Neural crest cell (in vitro differentiated cells): ENCODE results near the gene HIPK3. TPM values are rescaled to one million over a fixed set of nuclear protein-coding genes. Genes with fewer than 3 reads are reported as not detected.
"Not testable (repeated sequence)": the region's sequence is repeated elsewhere in the genome, so short reads cannot be mapped to it uniquely, and the experiment has no call there.

Experiments
- DNase-seq: peaks from one replicate; pipeline ENCODE4 v3.0.0; 2021; ENCODE audit warnings: low read depth, mixed read lengths, low spot score
- H3K27ac Mint-ChIP-seq: one replicate; pipeline ENCODE4 v1.8.0; 2021; ENCODE audit warnings: mild to moderate bottlenecking, mixed read lengths; ENCODE audit not compliant: unreplicated experiment
- H3K27me3 Mint-ChIP-seq: 2 replicates; pipeline ENCODE4 v1.8.0; 2021; ENCODE audit warnings: low read depth, mild to moderate bottlenecking, mixed read lengths
- H3K36me3 Mint-ChIP-seq: 2 replicates; pipeline ENCODE4 v1.8.0; 2021; ENCODE audit warnings: low read depth, mild to moderate bottlenecking, mixed read lengths
- H3K4me1 Mint-ChIP-seq: 2 replicates; pipeline ENCODE4 v1.8.0; 2021; ENCODE audit warnings: mixed read lengths
- H3K4me3 Mint-ChIP-seq: one replicate; pipeline ENCODE4 v1.8.0; 2021; ENCODE audit warnings: mild to moderate bottlenecking, mixed read lengths
- H3K9me3 Mint-ChIP-seq: 2 replicates; pipeline ENCODE4 v1.8.0; 2021; ENCODE audit warnings: mixed read lengths
- CTCF ChIP-seq: fragments of 200-600 bp; sonication (generic); conservative IDR thresholded peaks from 2 replicates; pipeline ENCODE4 v1.5.0; 2021; ENCODE audit warnings: antibody characterized with exemption, mild to moderate bottlenecking
- total RNA-seq: library from RNA; stranded (reverse); gene quantifications from 2 replicates; pipeline ENCODE4 v1.2.1, GENCODE V29; 2021

Gene HIPK3
- total RNA-seq, 1 donor from 2014 or later, result 33.8 TPM

DNA sequence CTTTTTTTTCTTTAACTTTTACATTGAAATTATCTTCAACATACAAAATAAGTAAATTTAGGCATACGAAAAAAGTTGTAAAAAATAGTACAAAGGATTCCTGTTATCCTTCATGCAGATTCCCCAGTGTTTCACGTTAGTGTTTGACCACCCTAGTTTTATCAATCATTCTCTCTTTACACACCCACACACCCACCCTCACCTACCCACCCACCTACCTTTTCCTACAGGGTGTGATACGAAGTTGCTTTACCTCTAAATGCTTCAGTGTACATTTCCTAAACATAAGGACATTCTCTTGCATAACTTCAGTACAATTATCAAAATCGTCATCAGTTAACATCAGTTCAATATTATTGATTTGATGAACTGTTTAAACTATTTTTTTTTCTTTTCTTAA lies 37.0 kb downstream of the HIPK3 start:
- Mint-ChIP-seq H3K9me3 (no peaks in the 10 kb centered on the region), H3K4me3 (no peak overlapping the region), H3K36me3 (peaks cover 14% of the 10 kb centered on the region), H3K4me1 (peaks cover 9% of the 10 kb centered on the region), H3K27me3 (no peaks in the 10 kb centered on the region), H3K27ac (no peak overlapping the region)
- TF ChIP-seq CTCF, result no peak
- no peak for DNase-seq

DNA sequence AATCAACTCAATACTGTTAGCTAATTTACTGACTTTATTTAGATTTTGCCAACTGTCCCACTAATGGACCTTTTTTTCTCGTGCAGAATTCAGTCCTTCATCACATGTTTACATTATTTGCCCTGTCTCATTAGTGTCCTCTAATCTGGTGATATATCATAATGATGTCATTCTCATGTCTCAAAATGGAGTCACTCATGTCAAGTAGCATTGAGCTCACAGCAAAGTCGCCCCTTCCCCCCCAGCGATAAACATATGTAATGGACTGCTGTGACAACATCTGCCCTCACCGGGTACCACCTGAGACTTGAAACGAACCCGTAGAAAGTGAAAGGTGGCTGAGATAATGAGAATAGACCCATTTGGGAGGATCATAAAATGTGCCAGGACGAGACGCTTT lies 37.6 kb downstream of the HIPK3 start:
- DNase-seq, result no peak
- Mint-ChIP-seq H3K4me3 (no peak overlapping the region), H3K36me3 (peaks cover 14% of the 10 kb centered on the region), H3K27me3 (no peaks in the 10 kb centered on the region), H3K4me1 (peaks cover 6% of the 10 kb centered on the region), H3K9me3 (no peaks in the 10 kb centered on the region), H3K27ac (no peak overlapping the region)
- TF ChIP-seq CTCF, result no peak

DNA sequence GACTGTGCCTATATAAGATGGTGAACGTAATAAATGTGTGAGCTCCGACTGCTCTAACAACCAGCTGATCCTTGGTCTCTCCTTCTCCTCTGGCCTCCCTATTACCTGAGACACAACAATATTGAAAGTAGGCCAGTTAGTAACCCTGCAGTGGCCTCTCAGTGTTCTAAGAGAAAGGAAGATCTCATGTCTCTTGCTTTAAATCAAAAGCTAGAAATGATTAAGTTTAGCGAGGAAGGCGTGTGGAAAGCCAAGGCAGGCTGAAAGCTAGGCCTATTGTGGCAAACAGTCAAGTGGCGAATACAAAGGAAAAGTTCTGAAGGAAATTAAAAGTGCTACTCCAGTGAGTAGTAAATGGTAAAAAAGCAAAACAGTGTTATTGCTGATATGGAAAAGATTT lies 39.5 kb downstream of the HIPK3 start:
- no peak for TF ChIP-seq CTCF
- Mint-ChIP-seq H3K4me3 (no peak overlapping the region), H3K36me3 (peaks cover 14% of the 10 kb centered on the region), H3K4me1 (peaks cover 5% of the 10 kb centered on the region), H3K27me3 (no peaks in the 10 kb centered on the region), H3K27ac (no peak overlapping the region), H3K9me3 (no peaks in the 10 kb centered on the region)
- no peak for DNase-seq

DNA sequence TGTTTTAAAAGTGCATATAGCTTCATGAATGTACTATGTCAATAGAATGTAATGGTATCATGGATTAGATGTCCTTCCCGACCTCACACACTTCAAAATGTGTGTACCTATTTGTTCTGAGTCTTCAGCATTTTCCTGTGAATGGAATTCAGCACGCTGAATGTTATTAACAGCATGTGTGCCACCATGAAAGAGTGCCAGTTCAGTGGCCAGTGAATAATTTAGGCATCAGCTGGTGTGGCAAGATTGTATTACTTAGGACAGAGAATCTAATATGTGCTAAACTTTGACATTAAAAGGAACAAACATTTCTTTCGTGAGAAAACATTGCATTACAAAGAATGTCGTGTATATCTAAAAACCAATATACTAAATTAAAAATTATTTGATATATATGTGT lies 46.4 kb downstream of the HIPK3 start:
- Mint-ChIP-seq H3K27me3 (no peaks in the 10 kb centered on the region), H3K27ac (no peak overlapping the region), H3K4me3 (no peak overlapping the region), H3K9me3 (no peaks in the 10 kb centered on the region), H3K36me3 (peaks cover under 1% of the 10 kb centered on the region), H3K4me1 (peaks cover 10% of the 10 kb centered on the region)
- no peak for DNase-seq
- no peak for TF ChIP-seq CTCF

DNA sequence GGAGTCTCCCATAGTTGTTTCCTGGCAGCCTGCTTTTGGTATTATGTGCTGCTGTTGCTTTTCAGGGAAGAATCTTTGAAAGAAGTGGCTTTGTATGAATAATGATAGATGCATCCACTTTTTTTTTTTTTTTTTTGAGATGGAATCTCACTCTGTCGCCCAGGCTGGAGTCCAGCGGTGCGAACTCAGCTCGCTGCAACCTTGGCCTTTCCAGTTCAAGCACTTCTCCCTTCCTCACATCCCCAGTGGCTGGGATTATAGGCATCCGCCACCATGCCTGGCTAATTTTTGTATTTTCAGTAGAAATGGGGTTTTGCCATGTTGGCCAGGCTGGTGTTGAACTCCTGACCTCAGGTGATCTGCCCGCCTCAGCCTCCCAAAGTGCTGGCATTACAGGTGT lies 49.6 kb downstream of the HIPK3 start:
- peaks cover 18% of the 10 kb centered on the region for H3K4me1 Mint-ChIP-seq
- H3K27me3 Mint-ChIP-seq, H3K27ac Mint-ChIP-seq, H3K4me3 Mint-ChIP-seq, H3K36me3 Mint-ChIP-seq, H3K9me3 Mint-ChIP-seq, DNase-seq: not testable (repeated sequence)

DNA sequence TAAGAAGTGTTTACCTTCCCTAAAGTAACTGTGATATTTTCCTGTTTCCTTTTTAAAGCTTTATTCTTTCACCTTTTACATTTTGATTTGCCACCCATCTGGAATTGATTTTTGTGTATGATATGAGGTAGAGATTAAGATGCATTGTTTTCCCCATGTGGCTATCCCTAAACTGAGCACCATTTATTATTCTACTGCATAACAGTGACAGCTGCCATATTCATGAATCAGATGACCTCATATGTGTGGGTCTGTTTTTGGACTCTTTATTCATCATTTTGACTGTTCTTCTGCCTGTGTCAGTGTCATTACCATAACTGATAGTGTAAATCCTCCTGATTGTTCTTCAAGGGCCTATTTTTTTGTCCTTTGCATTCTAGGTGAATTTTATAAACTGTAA lies 50.8 kb downstream of the HIPK3 start:
- Mint-ChIP-seq H3K4me1 (peaks cover 18% of the 10 kb centered on the region), H3K9me3 (no peaks in the 10 kb centered on the region), H3K27ac (no peak overlapping the region), H3K36me3 (no peaks in the 10 kb centered on the region), H3K27me3 (no peaks in the 10 kb centered on the region), H3K4me3 (no peak overlapping the region)
- no peak for TF ChIP-seq CTCF
- DNase-seq, result no peak
